ENCODE results near the gene MAGIX. TPM values are rescaled to one million over a fixed set of nuclear protein-coding genes. Genes with fewer than 3 reads are reported as not detected.

Gene MAGIX
- total RNA-seq (5.0 and 6.5 TPM in 2 replicates), polyA plus RNA-seq (7.1 and 13.4 TPM in 2 replicates)

DNA sequence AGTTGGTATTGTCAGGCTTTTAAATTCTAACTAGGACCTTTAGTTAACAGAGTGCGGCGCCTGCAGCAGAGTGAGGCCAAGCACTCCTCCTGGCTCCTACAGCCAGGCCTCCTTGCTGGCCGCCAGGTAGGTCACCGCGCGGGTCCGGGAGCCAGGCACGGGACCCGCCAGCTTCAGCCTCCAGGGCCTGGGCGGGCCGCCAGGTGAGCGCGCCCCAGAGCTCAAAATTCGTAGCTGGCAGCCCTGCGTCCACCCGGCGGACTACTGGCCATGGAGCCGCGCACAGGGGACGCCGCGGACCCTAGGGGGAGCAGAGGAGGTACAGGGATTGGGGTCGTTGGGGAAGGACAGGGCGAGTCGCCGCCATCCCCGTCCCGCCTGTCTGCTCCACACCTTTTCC is at the start of gene MAGIX:
Gene MAGIX (plus strand): TSS at position 139 of the 400 bp plus-strand sequence. CDS start 132 bp downstream, at position 271.
- Histone ChIP-seq H4K20me1 (ENCODE audit: insufficient read depth, poor library complexity, severe bottlenecking) (no peaks in the 10 kb centered on the region), H3K4me1 (ENCODE audit: insufficient read depth) (peaks cover 10% of the 10 kb centered on the region), H3K4me2 (peak within 1 kb of the TSS; percentile 70), H3K27ac (peak within 1 kb of the TSS; percentile 93), H3K27me3 (no peaks in the 10 kb centered on the region), H3K4me3 (no peak within 1 kb of the TSS), H3K36me3 (replicated peaks; ENCODE audit: insufficient read depth, low read depth) (no peaks in the 10 kb centered on the region), H2AFZ (peak within 1 kb of the TSS; percentile 83), H3K9me2 (replicated peaks; ENCODE audit: insufficient read depth) (no peaks in the 10 kb centered on the region), H3K79me2 (no peaks in the 10 kb centered on the region), H3K9me3 (ENCODE audit: low read depth) (no peaks in the 10 kb centered on the region)
- WGBS (ENCODE audit: low lambda C conversion rate, missing lambda C conversion rate): 60% methylated on average over 27 of the region's 28 CpGs
- no peak for DNase-seq (ENCODE audit: low spot score)
- no peak for TF ChIP-seq EZH2 (IDR thresholded peaks at IDR 0.05; ENCODE audit: borderline replicate concordance)
- TF ChIP-seq EZH2phosphoT487 (IDR thresholded peaks at IDR 0.05; ENCODE audit: low read depth, severe bottlenecking, unreplicated experiment): no peak
- TF ChIP-seq, protein P1, sequence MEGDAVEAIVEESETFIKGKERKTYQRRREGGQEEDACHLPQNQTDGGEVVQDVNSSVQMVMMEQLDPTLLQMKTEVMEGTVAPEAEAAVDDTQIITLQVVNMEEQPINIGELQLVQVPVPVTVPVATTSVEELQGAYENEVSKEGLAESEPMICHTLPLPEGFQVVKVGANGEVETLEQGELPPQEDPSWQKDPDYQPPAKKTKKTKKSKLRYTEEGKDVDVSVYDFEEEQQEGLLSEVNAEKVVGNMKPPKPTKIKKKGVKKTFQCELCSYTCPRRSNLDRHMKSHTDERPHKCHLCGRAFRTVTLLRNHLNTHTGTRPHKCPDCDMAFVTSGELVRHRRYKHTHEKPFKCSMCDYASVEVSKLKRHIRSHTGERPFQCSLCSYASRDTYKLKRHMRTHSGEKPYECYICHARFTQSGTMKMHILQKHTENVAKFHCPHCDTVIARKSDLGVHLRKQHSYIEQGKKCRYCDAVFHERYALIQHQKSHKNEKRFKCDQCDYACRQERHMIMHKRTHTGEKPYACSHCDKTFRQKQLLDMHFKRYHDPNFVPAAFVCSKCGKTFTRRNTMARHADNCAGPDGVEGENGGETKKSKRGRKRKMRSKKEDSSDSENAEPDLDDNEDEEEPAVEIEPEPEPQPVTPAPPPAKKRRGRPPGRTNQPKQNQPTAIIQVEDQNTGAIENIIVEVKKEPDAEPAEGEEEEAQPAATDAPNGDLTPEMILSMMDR (IDR thresholded peaks at IDR 0.05; ENCODE audit: poor library complexity): no peak

DNA sequence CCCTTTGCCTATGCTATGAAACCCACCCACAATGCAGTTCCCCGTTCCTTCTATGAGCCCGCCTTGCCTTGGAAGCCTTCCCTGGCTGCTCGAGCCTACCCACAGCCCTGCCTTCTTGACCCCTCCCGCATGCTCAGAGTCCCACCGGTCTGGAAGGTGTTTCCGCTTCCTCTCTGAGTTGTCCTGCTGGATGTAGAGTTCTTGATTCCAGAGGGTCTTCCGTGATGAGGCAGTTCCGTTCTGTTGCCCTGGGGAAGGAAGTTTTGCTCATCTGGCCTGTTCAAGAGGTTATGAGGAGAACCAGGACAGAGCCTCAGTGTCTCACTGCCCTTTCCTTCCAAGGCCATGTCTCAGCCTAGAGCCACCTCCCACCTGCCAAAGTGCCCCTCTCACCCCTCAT is 46.5 kb upstream of the MAGIX start:
- Histone ChIP-seq H3K4me3 (no peak overlapping the region), H3K27me3 (no peaks in the 10 kb centered on the region), H3K9me3 (ENCODE audit: low read depth) (no peaks in the 10 kb centered on the region), H3K27ac (no peak overlapping the region), H4K20me1 (ENCODE audit: insufficient read depth, poor library complexity, severe bottlenecking) (no peaks in the 10 kb centered on the region), H3K4me2 (no peak overlapping the region), H3K9me2 (replicated peaks; ENCODE audit: insufficient read depth) (no peaks in the 10 kb centered on the region), H2AFZ (no peak overlapping the region), H3K4me1 (ENCODE audit: insufficient read depth) (no peaks in the 10 kb centered on the region), H3K79me2 (no peaks in the 10 kb centered on the region), H3K36me3 (replicated peaks; ENCODE audit: insufficient read depth, low read depth) (no peaks in the 10 kb centered on the region)
- DNase-seq (ENCODE audit: low spot score): no peak
- TF ChIP-seq EZH2 (IDR thresholded peaks at IDR 0.05; ENCODE audit: borderline replicate concordance) (no peak), EZH2phosphoT487 (IDR thresholded peaks at IDR 0.05; ENCODE audit: low read depth, severe bottlenecking, unreplicated experiment) (no peak)
- TF ChIP-seq, protein P1 (IDR thresholded peaks at IDR 0.05; ENCODE audit: poor library complexity): no peak
- 82% methylated on average over 8 of the region's 8 CpGs for WGBS (ENCODE audit: low lambda C conversion rate, missing lambda C conversion rate)

DNA sequence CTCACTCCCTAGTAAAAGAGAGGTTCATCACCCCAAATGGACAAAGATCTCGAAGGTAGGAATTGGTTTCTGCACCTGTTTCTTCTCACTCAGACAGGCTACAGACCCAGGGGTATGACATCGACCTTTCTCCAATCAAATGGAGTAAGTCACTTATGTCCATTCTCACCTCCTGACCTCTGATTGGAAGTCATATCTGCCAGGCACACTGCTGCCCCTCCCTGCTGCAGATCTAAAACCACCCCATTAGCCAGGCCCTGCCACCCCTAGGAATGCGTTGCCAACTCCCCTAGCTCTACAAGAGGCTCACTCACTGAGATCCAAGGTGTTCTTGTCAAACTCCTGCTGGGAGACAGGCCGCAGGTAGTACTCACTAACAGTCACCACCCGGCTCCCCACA is 45.8 kb upstream of the MAGIX start:
- no peak for DNase-seq (ENCODE audit: low spot score)
- no peak for TF ChIP-seq EZH2 (IDR thresholded peaks at IDR 0.05; ENCODE audit: borderline replicate concordance)
- TF ChIP-seq, protein P1 (IDR thresholded peaks at IDR 0.05; ENCODE audit: poor library complexity): no peak
- TF ChIP-seq EZH2phosphoT487 (IDR thresholded peaks at IDR 0.05; ENCODE audit: low read depth, severe bottlenecking, unreplicated experiment): no peak
- H3K36me3 ChIP-seq (replicated peaks; ENCODE audit: insufficient read depth, low read depth): no peaks in the 10 kb centered on the region
- no peak overlapping the region for H3K4me3 ChIP-seq
- no peaks in the 10 kb centered on the region for H3K79me2 ChIP-seq
- H3K27me3 ChIP-seq: no peaks in the 10 kb centered on the region
- no peaks in the 10 kb centered on the region for H3K4me1 ChIP-seq (ENCODE audit: insufficient read depth)
- no peaks in the 10 kb centered on the region for H3K9me3 ChIP-seq (ENCODE audit: low read depth)
- no peak overlapping the region for H3K27ac ChIP-seq
- H3K9me2 ChIP-seq (replicated peaks; ENCODE audit: insufficient read depth): no peaks in the 10 kb centered on the region
- H3K4me2 ChIP-seq: no peak overlapping the region
- WGBS (ENCODE audit: low lambda C conversion rate, missing lambda C conversion rate): 68% methylated on average over 5 of the region's 5 CpGs
- H2AFZ ChIP-seq: no peak overlapping the region
- H4K20me1 ChIP-seq (ENCODE audit: insufficient read depth, poor library complexity, severe bottlenecking): no peaks in the 10 kb centered on the region

DNA sequence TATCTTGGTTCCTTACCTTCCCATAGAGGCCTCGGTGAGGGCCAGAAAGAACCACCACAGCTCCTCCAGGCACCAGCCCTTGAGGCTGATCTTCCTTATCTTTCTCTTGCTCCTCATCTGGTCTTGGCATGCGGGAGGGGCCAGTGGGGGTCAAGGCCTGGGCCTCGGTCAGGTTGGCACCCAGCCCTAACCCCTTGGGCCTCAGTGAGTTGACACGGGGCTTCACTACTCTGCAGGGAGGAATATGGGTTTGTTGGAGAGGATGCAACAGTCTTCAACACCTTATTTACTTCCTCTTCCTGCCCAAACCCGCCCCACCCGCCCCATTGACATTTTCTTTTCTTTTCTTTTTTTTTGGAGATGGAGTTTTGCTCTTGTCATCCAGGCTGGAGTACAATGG is 45.0 kb upstream of the MAGIX start:
- WGBS (ENCODE audit: low lambda C conversion rate, missing lambda C conversion rate): 80% methylated on average over 6 of the region's 6 CpGs
- TF ChIP-seq EZH2 (IDR thresholded peaks at IDR 0.05; ENCODE audit: borderline replicate concordance): no peak
- TF ChIP-seq EZH2phosphoT487 (IDR thresholded peaks at IDR 0.05; ENCODE audit: low read depth, severe bottlenecking, unreplicated experiment): no peak
- H3K4me1 ChIP-seq (ENCODE audit: insufficient read depth): no peaks in the 10 kb centered on the region

More for the DNA sequence above, 45.0 kb upstream of the MAGIX start:
- Histone ChIP-seq H3K9me3 (ENCODE audit: low read depth) (no peaks in the 10 kb centered on the region), H3K4me3 (no peak overlapping the region), H3K79me2 (peaks cover 2% of the 10 kb centered on the region), H3K27ac (no peak overlapping the region), H3K4me2 (no peak overlapping the region), H4K20me1 (ENCODE audit: insufficient read depth, poor library complexity, severe bottlenecking) (no peaks in the 10 kb centered on the region), H3K27me3 (no peaks in the 10 kb centered on the region), H3K9me2 (replicated peaks; ENCODE audit: insufficient read depth) (no peaks in the 10 kb centered on the region), H3K36me3 (replicated peaks; ENCODE audit: insufficient read depth, low read depth) (no peaks in the 10 kb centered on the region), H2AFZ (no peak overlapping the region)
- DNase-seq (ENCODE audit: low spot score): no peak

Data from hepatocyte (in vitro differentiated cells).